GM18498 (cell line): ENCODE data around the gene CYB561D1.

Experiments used
- ATAC-seq: cut with Tn5 transposase; IDR thresholded peaks from one replicate; pipeline ENCODE4 v1.9.1; 2021; ENCODE audit warnings: mild to moderate bottlenecking, moderate library complexity; ENCODE audit not compliant: unreplicated experiment

Gene CYB561D1

DNA sequence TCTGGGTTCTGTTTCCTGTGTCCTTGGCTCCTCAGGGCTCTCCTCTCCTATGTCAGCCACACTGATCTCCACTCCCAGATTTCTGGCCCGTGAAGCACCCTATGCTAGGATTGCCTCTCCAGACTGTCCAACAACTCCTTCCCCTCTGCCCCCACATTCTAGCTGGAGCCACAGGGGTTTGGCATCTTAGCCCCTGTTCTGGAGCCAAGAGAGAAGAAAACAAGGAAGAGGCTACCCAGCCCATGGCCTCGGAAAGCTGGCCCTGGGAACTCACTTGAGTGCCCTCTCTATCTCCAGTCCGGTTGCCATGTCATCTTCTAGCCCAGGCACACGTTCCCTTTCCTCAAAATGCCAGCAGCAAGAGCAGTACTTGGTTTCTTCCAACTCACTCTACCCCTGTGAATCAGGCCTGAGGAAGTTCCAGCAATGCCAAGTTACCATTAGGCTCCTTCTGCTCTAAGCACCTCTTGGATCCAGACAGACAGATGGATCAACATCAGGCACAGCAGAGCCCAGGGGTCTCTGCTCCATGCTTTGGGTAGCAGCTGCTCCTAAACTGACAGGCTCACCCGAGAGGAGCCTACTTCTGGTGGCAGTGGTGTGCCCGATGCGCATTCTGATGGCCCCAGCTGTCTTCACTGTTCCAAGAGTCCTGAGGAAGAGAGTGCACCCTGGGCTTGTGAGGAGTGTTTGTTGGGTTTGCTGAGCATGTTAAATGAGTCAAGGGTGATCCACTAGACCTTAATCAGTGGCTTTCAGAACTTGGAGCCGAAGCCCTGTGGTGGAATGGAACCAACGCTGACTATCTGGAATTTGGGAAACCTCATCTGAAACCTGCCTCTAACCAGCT lies 34.2 kb downstream of the CYB561D1 start:
- no peak for ATAC-seq

- ATAC-seq, result no peak
These were observed 34.8 kb downstream of the CYB561D1 start for GRCh38 chr1:109528712-109529111.

GRCh38 chr1:109529881-109530456 lies 36.1 kb downstream of the CYB561D1 start:
- no peak for ATAC-seq

DNA sequence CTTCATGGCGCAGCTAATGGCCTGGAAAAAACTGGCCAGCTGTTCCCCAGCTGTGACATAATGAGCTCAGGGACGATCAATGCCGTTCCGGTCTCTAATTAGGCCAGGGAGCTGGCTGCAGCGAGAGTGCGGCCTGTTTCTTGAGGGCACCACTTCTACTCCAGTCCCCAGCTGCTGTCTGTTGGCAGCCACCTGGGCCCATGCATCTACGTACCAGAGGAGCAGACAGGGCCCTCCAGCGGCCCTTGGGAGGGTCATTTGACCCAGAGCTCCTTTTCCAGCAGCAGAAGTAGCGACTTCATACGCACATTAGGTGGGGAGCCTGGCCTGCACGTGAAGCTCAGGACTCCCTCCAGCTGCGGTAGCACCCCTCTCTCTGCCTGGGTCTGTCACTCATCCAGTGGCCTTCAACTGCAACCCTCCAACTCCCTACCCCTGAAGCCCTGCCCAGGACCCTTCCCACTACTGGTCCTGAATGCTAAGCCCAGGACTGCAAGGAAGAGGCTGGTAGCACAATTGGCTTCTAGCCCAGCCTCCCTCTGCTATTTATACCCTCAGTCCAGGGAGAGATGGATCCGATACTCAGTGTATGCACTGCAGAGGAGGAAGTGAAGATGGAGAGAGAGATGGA lies 36.7 kb downstream of the CYB561D1 start:
- no peak for ATAC-seq

- ATAC-seq, result no peak
These were observed 37.5 kb downstream of the CYB561D1 start for GRCh38 chr1:109531380-109531779.

- no peak for ATAC-seq
These were observed 38.0 kb downstream of the CYB561D1 start for GRCh38 chr1:109531826-109532364.

- peak; percentile 80 for ATAC-seq
These were observed 38.7 kb downstream of the CYB561D1 start for GRCh38 chr1:109532365-109533136.

DNA sequence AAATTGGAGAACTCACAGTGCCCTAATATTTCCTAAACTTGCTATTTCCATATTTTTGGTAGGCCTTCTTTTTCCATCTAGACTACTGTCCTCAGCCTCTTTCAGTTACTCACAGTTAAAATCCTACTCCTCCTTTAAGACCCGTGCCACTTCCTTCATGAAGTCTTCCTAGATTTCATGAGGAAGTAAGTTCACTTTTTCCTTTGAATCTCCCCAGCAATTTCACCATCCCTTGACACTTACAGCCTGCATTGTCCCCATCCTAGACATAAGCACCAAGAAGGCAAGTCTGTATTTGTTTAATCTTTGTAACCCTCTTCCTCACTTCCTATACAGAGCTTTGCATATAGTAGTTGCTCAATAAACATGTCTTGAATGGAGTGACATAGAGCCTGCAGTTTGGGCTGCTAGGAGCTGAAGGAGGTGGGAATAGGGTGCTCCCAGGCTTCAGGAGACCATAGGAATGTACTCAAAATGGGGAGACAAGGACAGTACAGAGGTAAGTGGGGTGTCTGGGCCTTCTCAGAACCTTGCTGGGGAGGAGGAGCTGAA lies 40.5 kb downstream of the CYB561D1 start:
- no peak for ATAC-seq

GRCh38 chr1:109535481-109535880 lies 41.6 kb downstream of the CYB561D1 start:
- no peak for ATAC-seq

DNA sequence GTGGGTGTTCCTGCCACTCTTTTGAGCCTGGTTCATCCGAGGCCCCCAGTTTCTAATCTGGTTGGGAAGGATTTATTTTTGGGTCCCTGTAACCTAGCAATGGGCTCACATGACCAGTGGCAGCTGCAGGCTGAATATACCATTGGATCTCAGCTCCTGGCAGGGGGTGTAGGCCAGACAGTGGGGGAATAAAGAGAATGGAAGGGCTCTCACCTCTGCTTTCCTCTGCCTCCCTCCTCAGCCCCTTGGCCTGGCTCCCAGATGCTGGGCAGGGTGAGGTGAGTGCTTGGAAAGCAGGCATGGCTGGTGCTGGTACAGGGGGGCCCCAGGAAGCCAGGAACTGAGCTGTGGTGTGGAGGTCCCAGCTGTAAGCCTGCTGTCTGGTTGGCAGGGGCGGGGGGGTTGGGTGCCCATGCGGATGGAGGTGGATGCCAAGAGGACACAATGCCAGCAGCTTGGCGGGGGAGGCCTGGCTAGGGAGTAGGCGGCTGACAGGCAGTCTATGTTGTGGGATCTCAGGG lies 42.1 kb downstream of the CYB561D1 start:
- no peak for ATAC-seq

GRCh38 chr1:109537450-109538178 lies 43.7 kb downstream of the CYB561D1 start:
- no peak for ATAC-seq

GRCh38 chr1:109538827-109539555 lies 45.1 kb downstream of the CYB561D1 start:
- no peak for ATAC-seq

DNA sequence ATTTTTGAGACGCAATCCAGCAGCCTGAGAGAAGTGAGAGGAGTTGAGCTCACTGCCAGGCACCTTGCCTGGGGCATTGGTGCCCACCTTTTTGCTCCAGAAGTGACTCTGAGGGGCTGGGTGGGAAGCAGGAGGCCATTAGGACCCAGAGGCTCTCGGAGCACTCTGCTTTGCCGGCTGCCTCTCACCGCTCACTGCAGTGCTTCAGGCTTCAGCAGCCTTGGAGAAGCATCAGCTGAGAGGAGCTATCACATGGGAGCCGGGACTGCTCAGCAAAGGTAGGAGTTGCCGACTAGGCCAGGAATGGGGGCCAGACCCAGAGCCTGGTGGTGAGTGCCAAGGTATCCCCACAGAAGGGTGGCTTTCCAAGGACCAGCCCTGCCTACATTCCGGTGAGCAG lies 45.8 kb downstream of the CYB561D1 start, which contains the start of gene GPR61:
Gene GPR61, plus strand, starts transcription at position 197 of the 400 bp plus-strand sequence. CDS start 3,151 bp downstream, outside the sequence.
- no peak for ATAC-seq

GRCh38 chr1:109541102-109541501 lies 47.2 kb downstream of the CYB561D1 start:
- no peak for ATAC-seq

- ATAC-seq, result no peak
These were observed 48.8 kb downstream of the CYB561D1 start for GRCh38 chr1:109542657-109543056.

DNA sequence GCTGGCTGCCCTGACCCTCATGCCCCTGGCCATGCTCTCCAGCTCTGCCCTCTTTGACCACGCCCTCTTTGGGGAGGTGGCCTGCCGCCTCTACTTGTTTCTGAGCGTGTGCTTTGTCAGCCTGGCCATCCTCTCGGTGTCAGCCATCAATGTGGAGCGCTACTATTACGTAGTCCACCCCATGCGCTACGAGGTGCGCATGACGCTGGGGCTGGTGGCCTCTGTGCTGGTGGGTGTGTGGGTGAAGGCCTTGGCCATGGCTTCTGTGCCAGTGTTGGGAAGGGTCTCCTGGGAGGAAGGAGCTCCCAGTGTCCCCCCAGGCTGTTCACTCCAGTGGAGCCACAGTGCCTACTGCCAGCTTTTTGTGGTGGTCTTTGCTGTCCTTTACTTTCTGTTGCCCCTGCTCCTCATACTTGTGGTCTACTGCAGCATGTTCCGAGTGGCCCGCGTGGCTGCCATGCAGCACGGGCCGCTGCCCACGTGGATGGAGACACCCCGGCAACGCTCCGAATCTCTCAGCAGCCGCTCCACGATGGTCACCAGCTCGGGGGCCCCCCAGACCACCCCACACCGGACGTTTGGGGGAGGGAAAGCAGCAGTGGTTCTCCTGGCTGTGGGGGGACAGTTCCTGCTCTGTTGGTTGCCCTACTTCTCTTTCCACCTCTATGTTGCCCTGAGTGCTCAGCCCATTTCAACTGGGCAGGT lies 49.5 kb downstream of the CYB561D1 start:
- no peak for ATAC-seq

- ATAC-seq, result no peak
These were observed 50.3 kb downstream of the CYB561D1 start for GRCh38 chr1:109543988-109544735.
